HCT116 (cell line): ENCODE measurements around the gene RELB. TPM values are rescaled to one million over a fixed set of nuclear protein-coding genes. Genes with fewer than 3 reads are reported as not detected.

Experiments
- ATAC-seq: fragments of 200-7000 bp; cut with Tn5 transposase; 2 replicates; pipeline ENCODE4 v1.9.1; 2020; ENCODE audit warnings: mild to moderate bottlenecking, moderate library complexity
- BruUV-seq: library from RNA; stranded (reverse); fragments of 400-500 nt; replicated peaks from 2 replicates; lab custom pipeline; 2021; lab: Mats Ljungman, UMichigan
- CTCF ChIA-PET: fragments of 300-600 bp; sonication (Branson Sonifier 250); formaldehyde crosslinking; loops from one replicate; lab custom pipeline; 2021; ENCODE audit warnings: antibody characterized with exemption; lab: Charles Lee
- POLR2A ChIA-PET: fragments of 300-600, 350-600 bp; sonication (Branson Sonifier 250); formaldehyde crosslinking; loops from one replicate; lab custom pipeline; 2021; ENCODE audit warnings: antibody characterized with exemption; lab: Charles Lee
- RAD21 ChIA-PET, 2 experiments: fragments of 300-600 bp; sonication (Branson Sonifier 250); formaldehyde crosslinking; loops; one replicate each; lab custom pipeline; 2023; ENCODE audit warnings: low total read pairs in 2 of 2; ENCODE audit not compliant: uncharacterized antibody in 2 of 2, unreplicated experiment in 2 of 2, low non-redundant PET in 1 of 2; lab: Charles Lee
- DNase-seq: peaks from one replicate; pipeline ENCODE4 v3.0.0-alpha.2; 2010; ENCODE audit warnings: low read depth, low spot score
- H2AFZ ChIP-seq: fragments of 200-600 bp; shearing (Covaris generic), sonication (generic); 2 replicates; pipeline ENCODE4 v1.6.1; 2017; ENCODE audit warnings: low read depth, mixed run types, mixed read lengths, antibody characterized with exemption, low read length; ENCODE audit not compliant: poor library complexity, severe bottlenecking
- H3K27ac ChIP-seq: 2 replicates; pipeline ENCODE4 v1.5.1; 2012; ENCODE audit warnings: low read depth, low read length
- H3K27me3 ChIP-seq: fragments of 200-600 bp; sonication (generic); 2 replicates; pipeline ENCODE4 v1.6.1; 2016; ENCODE audit warnings: mixed run types, low read length, mixed read lengths; ENCODE audit not compliant: insufficient read depth
- H3K36me3 ChIP-seq, 2 experiments: fragments of 200-500 bp in 1 of 2; fragments of 200-600 bp in 1 of 2; sonication (Bioruptor generic) in 1 of 2; sonication (generic) in 1 of 2; 2 replicates each; pipeline versions ENCODE4 v1.5.1 to v1.6.1; 2014 to 2016; ENCODE audit warnings: low read length in 2 of 2, inconsistent platforms in 1 of 2, mixed read lengths in 1 of 2, mixed run types in 1 of 2; ENCODE audit not compliant: insufficient read depth in 2 of 2, control insufficient read depth in 1 of 2
- H3K4me1 ChIP-seq, 2 experiments: fragments of 200-600 bp in 1 of 2; sonication (generic) in 1 of 2; 2 replicates each; pipeline versions ENCODE4 v1.5.1 to v1.6.1; 2012 to 2017; ENCODE audit warnings: low read length in 2 of 2, inconsistent platforms in 1 of 2, mild to moderate bottlenecking in 1 of 2, mixed read lengths in 1 of 2, mixed run types in 1 of 2, moderate library complexity in 1 of 2; ENCODE audit not compliant: insufficient read depth in 2 of 2, control insufficient read depth in 1 of 2
- H3K4me2 ChIP-seq: fragments of 200-600 bp; sonication (generic); 2 replicates; pipeline ENCODE4 v1.6.1; 2017; ENCODE audit warnings: mixed run types, low read length, mixed read lengths
- H3K4me3 ChIP-seq, 2 experiments: fragments of 200-600 bp in 1 of 2; sonication (generic) in 1 of 2; replicated peaks in 1 of 2; 2 replicates each; pipeline ENCODE4 v1.5.1; 2011 to 2016; ENCODE audit warnings: low read length in 2 of 2, control low read depth in 1 of 2, low read depth in 1 of 2, mild to moderate bottlenecking in 1 of 2, mixed read lengths in 1 of 2, mixed run types in 1 of 2
- H3K79me2 ChIP-seq: fragments of 200-600 bp; sonication (generic); 2 replicates; pipeline ENCODE4 v1.6.1; 2017; ENCODE audit warnings: mild to moderate bottlenecking, mixed run types, low read length, moderate library complexity, mixed read lengths; ENCODE audit not compliant: insufficient read depth
- H3K9ac ChIP-seq: fragments of 200-600 bp; sonication (generic); 2 replicates; pipeline ENCODE4 v1.6.1; 2016; ENCODE audit warnings: low read length, mixed read lengths
- H3K9me2 ChIP-seq: fragments of 200-600 bp; sonication (generic), shearing (Covaris generic); 2 replicates; pipeline ENCODE4 v1.6.1; 2017; ENCODE audit warnings: mixed run types, mild to moderate bottlenecking, moderate library complexity; ENCODE audit not compliant: insufficient read depth
- H3K9me3 ChIP-seq, 2 experiments: fragments of 200-500 bp in 1 of 2; fragments of 200-600 bp in 1 of 2; sonication (Bioruptor generic) in 1 of 2; sonication (generic) in 1 of 2; 2 replicates each; pipeline ENCODE4 v1.6.1; 2014 to 2017; ENCODE audit warnings: low read length in 2 of 2, mixed read lengths in 2 of 2, inconsistent platforms in 1 of 2, low read depth in 1 of 2, mild to moderate bottlenecking in 1 of 2, mixed run types in 1 of 2, moderate library complexity in 1 of 2; ENCODE audit not compliant: control insufficient read depth in 1 of 2, insufficient read depth in 1 of 2
- H4K20me1 ChIP-seq: fragments of 200-600 bp; sonication (generic), shearing (Covaris generic); 2 replicates; pipeline ENCODE4 v1.6.1; 2017; ENCODE audit warnings: mixed run types, mild to moderate bottlenecking, moderate library complexity; ENCODE audit not compliant: insufficient read depth
- ATF3 ChIP-seq: IDR thresholded peaks from 2 replicates; pipeline ENCODE4 v1.6.1; 2012
- CBX3 ChIP-seq: IDR thresholded peaks from 2 replicates; pipeline ENCODE4 v1.6.1; 2012; ENCODE audit warnings: low read depth
- CEBPB ChIP-seq: IDR thresholded peaks from 2 replicates; pipeline ENCODE4 v1.6.1; 2012; ENCODE audit warnings: low read depth
- CTCF ChIP-seq, 3 experiments: fragments of 200-600 bp in 1 of 3; sonication (generic) in 1 of 3; IDR thresholded peaks in 2 of 3; conservative IDR thresholded peaks in 1 of 3; 2 replicates each; pipeline ENCODE4 v1.5.1; 2012 to 2017; ENCODE audit warnings: low read depth in 2 of 3, low read length in 2 of 3, antibody characterized with exemption in 1 of 3, borderline replicate concordance in 1 of 3, control low read depth in 1 of 3, mild to moderate bottlenecking in 1 of 3, mixed read lengths in 1 of 3, mixed run types in 1 of 3, moderate library complexity in 1 of 3; ENCODE audit not compliant: insufficient read depth in 1 of 3
- EGR1 ChIP-seq: IDR thresholded peaks from 2 replicates; pipeline ENCODE4 v1.6.1; 2012; ENCODE audit warnings: low read depth
- ELF1 ChIP-seq: IDR thresholded peaks from 2 replicates; pipeline ENCODE4 v1.6.1; 2012; ENCODE audit warnings: low read depth, borderline replicate concordance
- EZH2phosphoT487 ChIP-seq: fragments of 200-600 bp; IDR thresholded peaks from 2 replicates; pipeline ENCODE4 v1.6.1; 2018; ENCODE audit warnings: antibody characterized with exemption, borderline replicate concordance
- JUND ChIP-seq: IDR thresholded peaks from 2 replicates; pipeline ENCODE4 v1.6.1; 2012
- MAX ChIP-seq: IDR thresholded peaks from 2 replicates; pipeline ENCODE4 v1.6.1; 2012
- POLR2A ChIP-seq: IDR thresholded peaks from 2 replicates; pipeline ENCODE4 v1.7.0; 2011; ENCODE audit warnings: borderline replicate concordance; ENCODE audit not compliant: insufficient read depth, insufficient read length; ENCODE audit errors: extremely low read depth
- POLR2AphosphoS5 ChIP-seq: IDR thresholded peaks from 2 replicates; pipeline ENCODE4 v1.6.1; 2011; ENCODE audit warnings: mild to moderate bottlenecking, low read depth, low read length, moderate library complexity
- RAD21 ChIP-seq: IDR thresholded peaks from 2 replicates; pipeline ENCODE4 v1.6.1; 2012; ENCODE audit warnings: low read depth, mild to moderate bottlenecking
- REST ChIP-seq: IDR thresholded peaks from 2 replicates; pipeline ENCODE4 v1.6.1; 2012; ENCODE audit warnings: low read depth
- SP1 ChIP-seq: IDR thresholded peaks from 2 replicates; pipeline ENCODE4 v1.6.1; 2012; ENCODE audit warnings: low read depth
- TCF7L2 ChIP-seq: IDR thresholded peaks from 2 replicates; pipeline ENCODE4 v1.7.0; 2011; ENCODE audit warnings: borderline replicate concordance, inconsistent platforms; ENCODE audit not compliant: insufficient read depth, insufficient read length; ENCODE audit errors: extremely low read depth
- ZNF274 ChIP-seq: fragments of 200-500 bp; sonication (Bioruptor generic); IDR thresholded peaks from 2 replicates; pipeline ENCODE4 v1.6.1; 2014; ENCODE audit warnings: mild to moderate bottlenecking, low read depth, low read length, inconsistent platforms
- intact Hi-C: fragments of 100-400 bp; cut with micrococcal nuclease; formaldehyde crosslinking; loops from 2 replicates; pipeline ENCODE4 v1.10.0; 2022
- total RNA-seq: library from RNA; stranded (reverse); gene quantifications from one replicate; pipeline ENCODE4 v1.2.1, GENCODE V29; 2021; ENCODE audit not compliant: unreplicated experiment
- TF ChIP-seq, protein P1 (sequence below): IDR thresholded peaks from 2 replicates; pipeline ENCODE4 v1.6.1; 2011; ENCODE audit warnings: mild to moderate bottlenecking, low read length, moderate library complexity; ENCODE audit not compliant: insufficient replicate concordance; ENCODE audit errors: extremely low read depth

The RELB gene
- total RNA-seq, 1 experiment from 2014 or later: 12.9 TPM

DNA sequence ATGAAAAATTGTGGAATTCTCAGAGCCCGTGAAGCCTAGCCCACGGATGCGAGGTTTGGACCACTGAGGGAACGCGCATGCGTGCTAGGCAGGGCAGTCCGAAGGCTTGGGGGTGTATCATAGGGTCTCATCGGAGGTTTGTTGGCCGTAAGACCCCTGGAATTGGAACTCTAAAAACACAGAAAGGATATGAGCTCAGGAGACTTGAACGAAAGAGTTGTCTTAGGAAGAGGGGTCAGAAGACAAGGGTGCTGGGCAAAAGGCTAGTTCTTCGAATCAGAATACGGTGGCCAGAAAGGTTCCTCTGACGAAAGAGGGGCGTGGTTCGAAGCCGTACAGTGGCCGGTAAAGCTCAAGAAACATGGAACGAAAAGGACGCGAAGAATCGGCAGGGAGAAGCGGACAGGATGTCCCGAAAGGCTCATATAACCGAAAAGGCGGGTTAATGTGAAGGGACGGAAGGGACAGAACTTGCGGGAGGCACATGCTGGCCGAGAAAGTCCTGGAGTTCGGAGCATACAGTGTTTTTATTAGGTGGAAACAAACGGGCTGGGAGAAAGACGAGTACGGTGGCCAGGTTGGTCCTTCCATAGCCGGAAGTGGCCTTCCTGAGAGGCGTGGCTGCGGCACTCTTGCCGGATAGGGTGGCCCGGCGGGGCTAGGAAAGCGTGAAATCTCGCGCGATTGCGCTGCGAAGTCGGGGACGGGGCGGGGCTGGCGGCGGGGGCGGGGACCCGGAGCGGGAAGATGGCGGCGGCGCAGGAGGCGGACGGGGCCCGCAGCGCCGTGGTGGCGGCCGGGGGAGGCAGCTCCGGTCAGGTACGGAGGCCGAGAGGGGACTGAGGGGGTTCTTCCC lies 46.4 kb upstream of the RELB start, which contains the start of gene CLPTM1:
Gene CLPTM1, plus strand, starts transcription at position 732 of the 856 bp plus-strand sequence. Its CDS starts 16 bp downstream, at position 748.
- peak; percentile 93 for ATAC-seq
- POLR2A ChIA-PET: interaction anchor here (1.0 kb wide), 2 partner anchors 41 to 50 kb away, joined by 4 read pairs; no protein-coding TSS in a partner anchor
- TF ChIP-seq RAD21: no peak
- peak; percentile 93 for TF ChIP-seq POLR2A
- peak; percentile 97 for TF ChIP-seq SP1
- no peak for TF ChIP-seq CTCF (IDR thresholded peaks at IDR 0.05 in 2 of 3, conservative IDR thresholded peaks at IDR 0.05 in 1 of 3; ENCODE audit: borderline replicate concordance in 1 of 3, insufficient read depth in 1 of 3, low read depth in 2 of 3, low read length in 2 of 3)
- no peak for TF ChIP-seq ZNF274
- TF ChIP-seq ELF1: peak; percentile 97
- TF ChIP-seq, protein P1, sequence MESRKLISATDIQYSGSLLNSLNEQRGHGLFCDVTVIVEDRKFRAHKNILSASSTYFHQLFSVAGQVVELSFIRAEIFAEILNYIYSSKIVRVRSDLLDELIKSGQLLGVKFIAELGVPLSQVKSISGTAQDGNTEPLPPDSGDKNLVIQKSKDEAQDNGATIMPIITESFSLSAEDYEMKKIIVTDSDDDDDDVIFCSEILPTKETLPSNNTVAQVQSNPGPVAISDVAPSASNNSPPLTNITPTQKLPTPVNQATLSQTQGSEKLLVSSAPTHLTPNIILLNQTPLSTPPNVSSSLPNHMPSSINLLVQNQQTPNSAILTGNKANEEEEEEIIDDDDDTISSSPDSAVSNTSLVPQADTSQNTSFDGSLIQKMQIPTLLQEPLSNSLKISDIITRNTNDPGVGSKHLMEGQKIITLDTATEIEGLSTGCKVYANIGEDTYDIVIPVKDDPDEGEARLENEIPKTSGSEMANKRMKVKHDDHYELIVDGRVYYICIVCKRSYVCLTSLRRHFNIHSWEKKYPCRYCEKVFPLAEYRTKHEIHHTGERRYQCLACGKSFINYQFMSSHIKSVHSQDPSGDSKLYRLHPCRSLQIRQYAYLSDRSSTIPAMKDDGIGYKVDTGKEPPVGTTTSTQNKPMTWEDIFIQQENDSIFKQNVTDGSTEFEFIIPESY: peak; percentile 94
- no peak for TF ChIP-seq JUND
- TF ChIP-seq POLR2AphosphoS5: peak; percentile 89
- TF ChIP-seq CEBPB: no peak
- TF ChIP-seq CBX3: peak; percentile 92
- TF ChIP-seq TCF7L2: no peak
- peak; percentile 63; the same call in 1 of the 2 replicates for TF ChIP-seq MAX
- TF ChIP-seq EGR1: peak; percentile 65
- no peak for TF ChIP-seq ATF3
- TF ChIP-seq EZH2phosphoT487: no peak
- no peak for TF ChIP-seq REST

More for the DNA sequence above, 46.4 kb upstream of the RELB start, which contains the start of gene CLPTM1:
- Histone ChIP-seq H3K9me2 (no peaks in the 10 kb centered on the region), H3K4me3 (peak within 1 kb of the TSS; percentile 71 to 85), H4K20me1 (no peaks in the 10 kb centered on the region), H3K9ac (peak within 1 kb of the TSS; percentile 93), H3K4me2 (peak within 1 kb of the TSS; percentile 83), H3K27me3 (no peaks in the 10 kb centered on the region), H3K79me2 (peaks cover 47% of the 10 kb centered on the region), H3K4me1 (peaks cover 11 to 34% of the 10 kb centered on the region in 2 experiments; a peak in 3 of 4 replicates), H3K9me3 (no peaks in the 10 kb centered on the region), H3K27ac (peak within 1 kb of the TSS; percentile 98), H2AFZ (peak within 1 kb of the TSS; percentile 37), H3K36me3 (no peaks in the 10 kb centered on the region; a peak in 1 of 4 replicates)
- TSS peak; percentile 95 for BruUV-seq
- RAD21 ChIA-PET: no interaction called here
- peak; percentile 95 for DNase-seq
- intact Hi-C loops: loop anchor here (2.0 to 10.0 kb wide), 3 partner anchors 40 to 370 kb away; partner anchors contain the start of genes APOC1 and NECTIN2
- CTCF ChIA-PET: interaction anchor here (1.3 to 1.4 kb wide), 2 partner anchors 137 to 231 kb away, joined by 3 read pairs; no protein-coding TSS in a partner anchor
